H9 (cell line): ENCODE results near the gene KRT6C. TPM values are rescaled to one million over a fixed set of nuclear protein-coding genes. Genes with fewer than 3 reads are reported as not detected.

Experiments
- DNase-seq: peaks from one replicate; pipeline ENCODE4 v3.0.0-alpha.2; 2017
- H2AFZ ChIP-seq: one replicate; pipeline ENCODE4 v1.6.1; 2013; ENCODE audit warnings: mild to moderate bottlenecking, low read length, control low read depth, moderate library complexity
- H2AK5ac ChIP-seq: 2 replicates; pipeline ENCODE4 v1.6.1; 2013; ENCODE audit warnings: low read length, control low read depth, mixed read lengths; ENCODE audit not compliant: insufficient read length
- H2BK120ac ChIP-seq: one replicate; pipeline ENCODE4 v1.6.1; 2013; ENCODE audit warnings: low read depth, mild to moderate bottlenecking, low read length, control low read depth, inconsistent platforms; ENCODE audit not compliant: poor library complexity, severe bottlenecking
- H2BK12ac ChIP-seq: 2 replicates; pipeline ENCODE4 v1.6.1; 2013; ENCODE audit warnings: low read length, control low read depth, mixed read lengths, low read depth; ENCODE audit not compliant: insufficient read length
- H2BK15ac ChIP-seq: 2 replicates; pipeline ENCODE4 v1.6.1; 2013; ENCODE audit warnings: low read depth, low read length, control low read depth
- H2BK20ac ChIP-seq: one replicate; pipeline ENCODE4 v1.6.1; 2013; ENCODE audit warnings: low read depth, mild to moderate bottlenecking, low read length, control low read depth, inconsistent platforms; ENCODE audit not compliant: poor library complexity, severe bottlenecking
- H2BK5ac ChIP-seq: 2 replicates; pipeline ENCODE4 v1.6.1; 2013; ENCODE audit warnings: low read length, control low read depth, mixed read lengths; ENCODE audit not compliant: insufficient read length
- H3K14ac ChIP-seq: 2 replicates; pipeline ENCODE4 v1.6.1; 2013; ENCODE audit warnings: low read length, control low read depth; ENCODE audit not compliant: insufficient read depth
- H3K18ac ChIP-seq: 2 replicates; pipeline ENCODE4 v1.6.1; 2013; ENCODE audit warnings: low read depth, mild to moderate bottlenecking, mixed read lengths, low read length, control low read depth; ENCODE audit not compliant: insufficient read length
- H3K23ac ChIP-seq: 2 replicates; pipeline ENCODE4 v1.6.1; 2013; ENCODE audit warnings: low read length, control low read depth, mixed read lengths, low read depth; ENCODE audit not compliant: insufficient read length
- H3K23me2 ChIP-seq: 2 replicates; pipeline ENCODE4 v1.6.1; 2013; ENCODE audit warnings: low read depth, mild to moderate bottlenecking, mixed read lengths, low read length, control low read depth; ENCODE audit not compliant: insufficient read length, poor library complexity, severe bottlenecking
- H3K27ac ChIP-seq: 2 replicates; pipeline ENCODE4 v1.5.1; 2013; ENCODE audit warnings: low read length, control low read depth, mixed read lengths, low read depth; ENCODE audit not compliant: insufficient read length
- H3K27me3 ChIP-seq: 2 replicates; pipeline ENCODE4 v1.6.1; 2013; ENCODE audit warnings: low read length, control low read depth, inconsistent platforms; ENCODE audit not compliant: insufficient read depth
- H3K4ac ChIP-seq: 2 replicates; pipeline ENCODE4 v1.6.1; 2013; ENCODE audit warnings: low read depth, mild to moderate bottlenecking, control low read depth, inconsistent platforms, low read length, moderate library complexity
- H3K4me1 ChIP-seq: 2 replicates; pipeline ENCODE4 v1.6.1; 2013; ENCODE audit warnings: low read length, control low read depth, inconsistent platforms; ENCODE audit not compliant: insufficient read depth
- H3K4me2 ChIP-seq: 2 replicates; pipeline ENCODE4 v1.6.1; 2013; ENCODE audit warnings: low read length, control low read depth, mixed read lengths; ENCODE audit not compliant: insufficient read length, insufficient read depth
- H3K56ac ChIP-seq: 2 replicates; pipeline ENCODE4 v1.6.1; 2013; ENCODE audit warnings: low read depth, mild to moderate bottlenecking, mixed read lengths, low read length, control low read depth; ENCODE audit not compliant: insufficient read length
- H3K79me1 ChIP-seq: 2 replicates; pipeline ENCODE4 v1.6.1; 2013; ENCODE audit warnings: low read depth, mild to moderate bottlenecking, moderate library complexity, low read length, control low read depth, inconsistent platforms; ENCODE audit not compliant: insufficient read depth, poor library complexity, severe bottlenecking
- H3K79me2 ChIP-seq: 2 replicates; pipeline ENCODE4 v1.6.1; 2013; ENCODE audit warnings: low read length, control low read depth, inconsistent platforms; ENCODE audit not compliant: insufficient read depth
- H3K9ac ChIP-seq: 2 replicates; pipeline ENCODE4 v1.6.1; 2013; ENCODE audit warnings: low read length, control low read depth, mixed read lengths; ENCODE audit not compliant: insufficient read length; ENCODE audit errors: extremely low read depth
- H3K9me3 ChIP-seq: one replicate; pipeline ENCODE4 v1.6.1; 2013; ENCODE audit warnings: low read depth, low read length, inconsistent platforms; ENCODE audit not compliant: control insufficient read depth
- H3T11ph ChIP-seq: one replicate; pipeline ENCODE4 v1.6.1; 2013; ENCODE audit warnings: mild to moderate bottlenecking, low read length, control low read depth, inconsistent platforms
- H4K20me1 ChIP-seq: one replicate; pipeline ENCODE4 v1.6.1; 2013; ENCODE audit not compliant: control insufficient read depth, insufficient read length, insufficient read depth
- H4K5ac ChIP-seq: 2 replicates; pipeline ENCODE4 v1.6.1; 2013; ENCODE audit warnings: low read depth, mild to moderate bottlenecking, mixed read lengths, low read length, control low read depth; ENCODE audit not compliant: insufficient read length
- H4K8ac ChIP-seq: replicated peaks from 2 replicates; pipeline ENCODE4 v1.6.1; 2013; ENCODE audit warnings: low read length, control low read depth, mixed read lengths, low read depth; ENCODE audit not compliant: insufficient read length
- H4K91ac ChIP-seq: 2 replicates; pipeline ENCODE4 v1.6.1; 2013; ENCODE audit warnings: low read depth, mild to moderate bottlenecking, moderate library complexity, mixed read lengths, low read length, control low read depth; ENCODE audit not compliant: insufficient read length
- H3K27ac Mint-ChIP-seq, 3 experiments: 2 replicates in 2 of 3; 3 replicates in 1 of 3; pipeline ENCODE4 v1.8.0; 2020 to 2021; ENCODE audit warnings: mixed read lengths in 3 of 3, mild to moderate bottlenecking in 1 of 3, moderate library complexity in 1 of 3
- H3K27me3 Mint-ChIP-seq: 2 replicates; pipeline ENCODE4 v1.8.0; 2021; ENCODE audit warnings: low read depth, mild to moderate bottlenecking, moderate library complexity, mixed read lengths
- H3K36me3 Mint-ChIP-seq, 3 experiments: 2 replicates in 2 of 3; 3 replicates in 1 of 3; pipeline ENCODE4 v1.8.0; 2020 to 2021; ENCODE audit warnings: low read depth in 3 of 3, mixed read lengths in 3 of 3; ENCODE audit not compliant: insufficient read depth in 1 of 3
- H3K4me1 Mint-ChIP-seq, 2 experiments: 2 replicates each; pipeline ENCODE4 v1.8.0; 2020; ENCODE audit warnings: mixed read lengths in 2 of 2
- H3K4me3 Mint-ChIP-seq, 2 experiments: 2 replicates in 1 of 2; 3 replicates in 1 of 2; pipeline ENCODE4 v1.8.0; 2020 to 2021; ENCODE audit warnings: mild to moderate bottlenecking in 2 of 2, mixed read lengths in 2 of 2, moderate library complexity in 1 of 2
- H3K9me3 Mint-ChIP-seq, 2 experiments: 2 replicates in 1 of 2; 3 replicates in 1 of 2; pipeline ENCODE4 v1.8.0; 2020; ENCODE audit warnings: mild to moderate bottlenecking in 2 of 2, mixed read lengths in 2 of 2, moderate library complexity in 1 of 2
- CTCF ChIP-seq: fragments of 200-600 bp; sonication (generic); conservative IDR thresholded peaks from 3 replicates; pipeline ENCODE4 v1.8.0; 2021; ENCODE audit warnings: antibody characterized with exemption, mild to moderate bottlenecking
- WGBS: extraction: QIAGEN DNeasy Blood & Tissue Kit; methylation state at CpG from one replicate; pipeline ENCODE4 v1.1.7; 2013; ENCODE audit warnings: missing lambda C conversion rate, low lambda C conversion rate, mixed read lengths; ENCODE audit not compliant: insufficient read length; ENCODE audit errors: extremely low coverage; 5-methylcytosine and 5-hydroxymethylcytosine counted together
- total RNA-seq: library from RNA; stranded (reverse); gene quantifications from 2 replicates; pipeline ENCODE4 v1.2.1, GENCODE V29; 2021

Gene KRT6C
- total RNA-seq, 1 experiment from 2014 or later, result not detected

- Histone ChIP-seq H2AFZ (no peak overlapping the region), H3T11ph (no peak overlapping the region)
Observed at GRCh38 chr12:52502877-52503276, 29.3 kb upstream of the KRT6C start.

More at GRCh38 chr12:52502877-52503276, 29.3 kb upstream of the KRT6C start:
- Histone ChIP-seq H4K5ac (no peak overlapping the region), H3K14ac (no peak overlapping the region), H2BK15ac (no peak overlapping the region), H2AK5ac (no peak overlapping the region), H2BK20ac (no peak overlapping the region), H3K79me1 (no peaks in the 10 kb centered on the region), H3K4ac (no peak overlapping the region), H3K27me3 (no peaks in the 10 kb centered on the region), H3K18ac (no peak overlapping the region), H4K8ac (no peak overlapping the region), H2BK5ac (no peak overlapping the region), H2BK120ac (no peak overlapping the region), H3K23ac (no peak overlapping the region), H3K23me2 (no peaks in the 10 kb centered on the region), H2BK12ac (no peak overlapping the region), H3K9ac (no peak overlapping the region), H3K27ac (no peak overlapping the region), H4K91ac (no peak overlapping the region), H4K20me1 (no peaks in the 10 kb centered on the region), H3K4me2 (no peak overlapping the region), H3K79me2 (no peaks in the 10 kb centered on the region), H3K56ac (no peak overlapping the region), H3K9me3 (no peaks in the 10 kb centered on the region), H3K4me1 (no peaks in the 10 kb centered on the region)
- Mint-ChIP-seq H3K27me3 (no peaks in the 10 kb centered on the region; the same call in 1 of the 2 replicates), H3K9me3 (no peaks in the 10 kb centered on the region), H3K36me3 (no peaks in the 10 kb centered on the region), H3K27ac (no peak overlapping the region), H3K4me1 (peaks cover 7 to 15% of the 10 kb centered on the region in 2 experiments; a peak in 3 of 4 replicates), H3K4me3 (no peak overlapping the region)
- TF ChIP-seq CTCF, result no peak
- DNase-seq, result no peak
- WGBS, result no CpG with 5 or more reads among the region's 1 CpG
